ENCODE data around the gene NPAS1. TPM values are rescaled to one million over a fixed set of nuclear protein-coding genes. Genes with fewer than 3 reads are reported as not detected.

NPAS1 gene
- total RNA-seq, 2 experiments from 2014 or later: 3.4 to 8.4 TPM

GRCh38 chr19:47028195-47028601 lies 8.6 kb downstream of the NPAS1 start:
- Histone ChIP-seq H3K4me3 (ENCODE audit: low read depth, low read length, poor library complexity, severe bottlenecking) (no peak overlapping the region), H3K36me3 (ENCODE audit: insufficient read depth, low read length) (no peaks in the 10 kb centered on the region), H2AFZ (ENCODE audit: low read length) (no peak overlapping the region), H3K9me3 (ENCODE audit: low read length) (no peaks in the 10 kb centered on the region), H4K20me1 (ENCODE audit: insufficient read depth, low read length) (no peaks in the 10 kb centered on the region), H3K9me2 (ENCODE audit: insufficient read depth, low read length) (no peaks in the 10 kb centered on the region), H3K79me2 (ENCODE audit: insufficient read depth, low read depth, low read length) (no peaks in the 10 kb centered on the region), H3K27ac (ENCODE audit: low read depth, low read length, poor library complexity, severe bottlenecking) (no peak overlapping the region), H3K4me1 (ENCODE audit: insufficient read depth, low read length, poor library complexity, severe bottlenecking) (no peaks in the 10 kb centered on the region), H3K4me2 (ENCODE audit: low read length) (no peak overlapping the region)
- ChIA-PET POLR2A (no interaction called here), CTCF (ENCODE audit: unreplicated experiment) (no interaction called here)
- intact Hi-C loops (cut with micrococcal nuclease; ENCODE audit: unreplicated experiment): no loop called here
- TF ChIP-seq EZH2phosphoT487 (IDR thresholded peaks at IDR 0.05; ENCODE audit: borderline replicate concordance, low read depth, low read length) (no peak), CTCF (conservative IDR thresholded peaks at IDR 0.05; ENCODE audit: low read length) (no peak)
- no TSS peak for BruUV-seq (replicated peaks)
- DNase-seq (ENCODE audit: low spot score): no peak

GRCh38 chr19:47032171-47032811 lies 12.7 kb downstream of the NPAS1 start:
- TF ChIP-seq CTCF (conservative IDR thresholded peaks at IDR 0.05; ENCODE audit: low read length): peak; percentile 91
- TF ChIP-seq EZH2phosphoT487 (IDR thresholded peaks at IDR 0.05; ENCODE audit: borderline replicate concordance, low read depth, low read length): no peak
- Histone ChIP-seq H3K36me3 (ENCODE audit: insufficient read depth, low read length) (no peaks in the 10 kb centered on the region), H3K4me3 (ENCODE audit: low read depth, low read length, poor library complexity, severe bottlenecking) (no peak overlapping the region), H3K9me3 (ENCODE audit: low read length) (no peaks in the 10 kb centered on the region), H3K4me2 (ENCODE audit: low read length) (no peak overlapping the region), H4K20me1 (ENCODE audit: insufficient read depth, low read length) (no peaks in the 10 kb centered on the region), H3K79me2 (ENCODE audit: insufficient read depth, low read depth, low read length) (no peaks in the 10 kb centered on the region), H3K27ac (ENCODE audit: low read depth, low read length, poor library complexity, severe bottlenecking) (no peak overlapping the region), H2AFZ (ENCODE audit: low read length) (no peak overlapping the region), H3K9me2 (ENCODE audit: insufficient read depth, low read length) (no peaks in the 10 kb centered on the region), H3K4me1 (ENCODE audit: insufficient read depth, low read length, poor library complexity, severe bottlenecking) (peaks cover 20% of the 10 kb centered on the region)
- peak; percentile 69 for DNase-seq (ENCODE audit: low spot score)
- no TSS peak for BruUV-seq (replicated peaks)
- intact Hi-C loops (cut with micrococcal nuclease; ENCODE audit: unreplicated experiment): loop anchor here (2.0 kb wide), 1 partner anchor 19 kb away; no protein-coding TSS in a partner anchor
- ChIA-PET CTCF (ENCODE audit: unreplicated experiment) (no interaction called here), POLR2A (no interaction called here)

Data from OCI-LY7 (cell line).